ENCODE data around the gene RETREG1. TPM values are rescaled to one million over a fixed set of nuclear protein-coding genes. Genes with fewer than 3 reads are reported as not detected.

Gene RETREG1
- total and polyA plus RNA-seq, 2 of the 13 experiments (the other 11 are each of a cell fraction or from before 2014, with no cell fraction given) = 0.07 TPM; not detected in 1

DNA sequence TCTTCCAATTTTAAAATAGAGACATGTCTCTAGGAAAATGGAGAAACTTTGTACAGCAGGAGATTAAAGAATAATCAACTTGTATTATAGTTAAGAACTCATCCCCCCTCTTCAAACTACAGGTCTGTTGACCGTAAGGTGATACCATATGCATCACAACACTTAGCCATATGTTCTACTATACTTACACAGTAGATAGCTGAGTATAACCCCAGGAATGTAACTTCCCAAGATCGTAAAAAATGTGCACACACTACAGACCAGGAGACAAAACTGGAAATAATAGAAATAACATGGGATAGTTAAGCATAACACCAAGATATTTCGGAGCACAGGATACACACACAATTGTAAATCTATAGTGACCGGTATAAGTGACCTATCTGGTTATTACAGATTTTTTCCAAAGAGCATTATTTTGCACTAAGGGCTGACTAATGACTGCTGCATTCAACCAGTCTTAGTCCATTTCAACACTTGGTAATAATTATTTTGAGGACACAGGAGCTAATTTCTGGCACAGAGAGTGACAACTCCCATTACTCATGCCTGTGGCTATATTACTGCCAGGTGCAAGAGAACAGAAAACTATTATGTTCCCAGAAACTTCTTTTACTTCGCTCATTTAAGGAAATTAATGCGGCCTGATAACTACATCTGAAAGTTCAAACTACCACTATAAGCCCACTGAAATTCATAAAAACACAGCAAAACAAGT is 135.8 kb downstream of the RETREG1 start (continued):
- TF ChIP-seq LCORL (IDR thresholded peaks at IDR 0.05) (no peak), LCORL (CRISPR knock-in tag; IDR thresholded peaks at IDR 0.05) (no peak)

DNA sequence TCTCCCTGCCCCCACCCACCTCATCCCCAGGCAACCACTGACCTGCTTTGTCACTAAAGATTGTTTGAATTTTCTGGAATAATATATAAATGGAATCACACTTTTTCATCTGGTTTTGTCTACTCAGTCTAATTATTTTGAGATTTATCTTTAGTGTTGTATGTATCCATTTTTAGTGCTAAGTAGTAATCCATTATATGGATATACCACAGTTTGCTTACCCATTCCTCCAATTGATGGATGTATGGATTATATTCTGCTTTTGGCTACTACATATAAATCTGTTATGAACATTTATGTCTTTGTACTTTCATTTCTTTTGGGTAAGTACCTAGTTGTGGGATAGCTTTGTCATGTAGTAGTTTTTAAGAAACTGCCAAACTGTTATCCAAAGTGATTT is 136.7 kb downstream of the RETREG1 start:
- Histone ChIP-seq H3K27ac (ENCODE audit: extremely low read length, insufficient read depth, low read length) (no peak overlapping the region), H3K4me3 (replicated peaks in 1 of 3; ENCODE audit: insufficient read depth in 1 of 3, low read depth in 2 of 3, low read length in 3 of 3) (no peak overlapping the region), H3K27me3 (ENCODE audit: control insufficient read depth in 1 of 2, insufficient read depth in 2 of 2, low read length in 2 of 2) (no peaks in the 10 kb centered on the region; a peak in 1 of 5 replicates), H2AFZ (ENCODE audit: low read length) (no peak overlapping the region), H3K9ac (ENCODE audit: insufficient read depth, low read depth, low read length) (no peak overlapping the region), H3K36me3 (replicated peaks in 1 of 2; ENCODE audit: control insufficient read depth in 1 of 2, insufficient read depth in 2 of 2, low read length in 2 of 2) (no peaks in the 10 kb centered on the region), H3K9me3 (ENCODE audit: low read length) (no peaks in the 10 kb centered on the region), H4K20me1 (ENCODE audit: insufficient read depth, low read length) (no peaks in the 10 kb centered on the region), H3K79me2 (ENCODE audit: insufficient read depth, low read length) (no peaks in the 10 kb centered on the region), H3K4me2 (ENCODE audit: low read depth, low read length) (no peak overlapping the region), H3K4me1 (ENCODE audit: insufficient read depth, low read length) (no peaks in the 10 kb centered on the region)
- intact Hi-C loops (cut with micrococcal nuclease; ENCODE audit: unreplicated experiment) (no loop called here), in situ Hi-C loops (cut with HindIII; ENCODE audit: extremely low pct_ligation_motif_present, low pct_unique_long_range_greater_than_20kb) (loop anchor here (10.0 kb wide), 1 partner anchor 185 kb away; no protein-coding TSS in a partner anchor)
- DNase-seq (ENCODE audit: low spot score) (no peak), ATAC-seq (no peak), FAIRE-seq (no peak)
- POLR2A ChIA-PET = no interaction called here
- TF ChIP-seq PAF1 (CRISPR knock-in tag; IDR thresholded peaks at IDR 0.05) (no peak), BCL6 (CRISPR knock-in tag; IDR thresholded peaks at IDR 0.05) (no peak), JUN (CRISPR knock-in tag; IDR thresholded peaks at IDR 0.05) (no peak), RBM22 (optimal IDR thresholded peaks at IDR 0.05; ENCODE audit: low read length) (no peak), ZNF589 (CRISPR knock-in tag; conservative IDR thresholded peaks at IDR 0.05) (no peak), ZNF17 (CRISPR knock-in tag; IDR thresholded peaks at IDR 0.05) (no peak), ZNF296 (CRISPR knock-in tag; conservative IDR thresholded peaks at IDR 0.05) (no peak), ISL2 (CRISPR knock-in tag; IDR thresholded peaks at IDR 0.05) (no peak), SALL2 (CRISPR knock-in tag; IDR thresholded peaks at IDR 0.05) (no peak)
- TF ChIP-seq, protein P1, sequence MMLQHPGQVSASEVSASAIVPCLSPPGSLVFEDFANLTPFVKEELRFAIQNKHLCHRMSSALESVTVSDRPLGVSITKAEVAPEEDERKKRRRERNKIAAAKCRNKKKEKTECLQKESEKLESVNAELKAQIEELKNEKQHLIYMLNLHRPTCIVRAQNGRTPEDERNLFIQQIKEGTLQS (CRISPR knock-in tag; IDR thresholded peaks at IDR 0.05) = no peak
- CTCF ChIA-PET (ENCODE audit: low intra/inter-chr PET ratio, low total read pairs) = no interaction called here
- BruUV-seq (replicated peaks) = no TSS peak

Measured in HepG2 (cell line).